ENCODE results near the gene SPATA13.
A peak's percentile ranks its signal among the peaks of the same experiment; 100 is the strongest.

The SPATA13 gene

GRCh38 chr13:24160458-24161009, at the start of gene SPATA13:
Gene SPATA13 (plus strand): TSS chr13:24160720. CDS start chr13:24222930, 62,210 bp downstream.
- TF ChIP-seq EGR1 (IDR thresholded peaks at IDR 0.05) (peak; percentile 22; the same call in 1 of the 2 replicates), FOXM1 (IDR thresholded peaks at IDR 0.05; ENCODE audit: borderline replicate concordance, low read depth) (no peak), EP300 (IDR thresholded peaks at IDR 0.05; ENCODE audit: borderline replicate concordance) (no peak), NFIC (IDR thresholded peaks at IDR 0.05) (peak; percentile 35; the same call in 1 of the 2 replicates), ZBTB7A (IDR thresholded peaks at IDR 0.05; ENCODE audit: low read depth) (no peak), TAF1 (IDR thresholded peaks at IDR 0.05; ENCODE audit: low read depth) (peak; percentile 51; the same call in 1 of the 2 replicates), USF1 (IDR thresholded peaks at IDR 0.05) (no peak)

DNA sequence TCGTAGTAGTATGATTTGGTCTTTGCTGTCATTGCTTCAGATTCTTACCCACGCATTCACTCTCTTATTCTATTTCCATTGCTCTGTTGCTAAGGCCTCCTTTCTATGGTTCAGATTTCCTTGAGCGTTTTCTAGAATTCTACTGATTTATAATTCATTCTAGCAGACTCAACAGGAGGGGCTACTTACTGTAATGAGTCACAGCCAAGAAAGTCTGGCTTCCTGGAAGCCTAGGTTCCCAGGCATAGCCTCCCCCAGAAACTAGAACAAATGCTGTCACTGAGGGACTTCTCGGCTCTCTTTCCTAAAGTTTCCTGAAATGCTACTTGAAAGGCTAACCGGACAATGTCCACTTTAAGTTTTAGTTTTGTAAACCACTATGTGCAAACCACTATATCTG, 47.7 kb upstream of the SPATA13 start:
- no peak for TF ChIP-seq NFIC (IDR thresholded peaks at IDR 0.05)
- TF ChIP-seq RAD21 (IDR thresholded peaks at IDR 0.05; ENCODE audit: low read depth): no peak
- no peak for TF ChIP-seq CREB1 (IDR thresholded peaks at IDR 0.05; ENCODE audit: low read depth)
- TF ChIP-seq, protein P1, sequence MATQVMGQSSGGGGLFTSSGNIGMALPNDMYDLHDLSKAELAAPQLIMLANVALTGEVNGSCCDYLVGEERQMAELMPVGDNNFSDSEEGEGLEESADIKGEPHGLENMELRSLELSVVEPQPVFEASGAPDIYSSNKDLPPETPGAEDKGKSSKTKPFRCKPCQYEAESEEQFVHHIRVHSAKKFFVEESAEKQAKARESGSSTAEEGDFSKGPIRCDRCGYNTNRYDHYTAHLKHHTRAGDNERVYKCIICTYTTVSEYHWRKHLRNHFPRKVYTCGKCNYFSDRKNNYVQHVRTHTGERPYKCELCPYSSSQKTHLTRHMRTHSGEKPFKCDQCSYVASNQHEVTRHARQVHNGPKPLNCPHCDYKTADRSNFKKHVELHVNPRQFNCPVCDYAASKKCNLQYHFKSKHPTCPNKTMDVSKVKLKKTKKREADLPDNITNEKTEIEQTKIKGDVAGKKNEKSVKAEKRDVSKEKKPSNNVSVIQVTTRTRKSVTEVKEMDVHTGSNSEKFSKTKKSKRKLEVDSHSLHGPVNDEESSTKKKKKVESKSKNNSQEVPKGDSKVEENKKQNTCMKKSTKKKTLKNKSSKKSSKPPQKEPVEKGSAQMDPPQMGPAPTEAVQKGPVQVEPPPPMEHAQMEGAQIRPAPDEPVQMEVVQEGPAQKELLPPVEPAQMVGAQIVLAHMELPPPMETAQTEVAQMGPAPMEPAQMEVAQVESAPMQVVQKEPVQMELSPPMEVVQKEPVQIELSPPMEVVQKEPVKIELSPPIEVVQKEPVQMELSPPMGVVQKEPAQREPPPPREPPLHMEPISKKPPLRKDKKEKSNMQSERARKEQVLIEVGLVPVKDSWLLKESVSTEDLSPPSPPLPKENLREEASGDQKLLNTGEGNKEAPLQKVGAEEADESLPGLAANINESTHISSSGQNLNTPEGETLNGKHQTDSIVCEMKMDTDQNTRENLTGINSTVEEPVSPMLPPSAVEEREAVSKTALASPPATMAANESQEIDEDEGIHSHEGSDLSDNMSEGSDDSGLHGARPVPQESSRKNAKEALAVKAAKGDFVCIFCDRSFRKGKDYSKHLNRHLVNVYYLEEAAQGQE (IDR thresholded peaks at IDR 0.05; ENCODE audit: low read depth): no peak

DNA sequence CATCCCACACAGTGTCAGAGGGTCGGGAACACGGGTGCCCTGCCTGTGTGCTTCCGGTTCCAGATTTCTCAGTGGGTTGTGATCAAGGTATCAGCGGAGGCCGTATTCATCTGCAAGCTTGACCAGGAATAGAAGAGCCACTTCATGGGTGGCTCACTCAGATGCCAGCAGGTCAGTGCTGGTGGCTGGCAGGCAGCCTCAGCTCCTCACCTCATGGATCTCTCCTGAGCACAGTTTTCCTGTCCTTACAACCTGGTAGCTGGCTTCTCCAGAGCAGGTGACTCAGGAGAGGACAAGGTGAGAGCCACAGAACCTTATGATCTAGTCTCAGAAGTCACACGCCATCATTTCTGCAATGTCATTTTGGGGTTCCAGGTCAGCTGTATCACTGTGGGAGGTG, 44.8 kb upstream of the SPATA13 start:
- no peak for TF ChIP-seq YY1 (IDR thresholded peaks at IDR 0.05; ENCODE audit: low read depth)
- TF ChIP-seq TCF12 (IDR thresholded peaks at IDR 0.05; ENCODE audit: low read depth): no peak
- TF ChIP-seq TAF1 (IDR thresholded peaks at IDR 0.05; ENCODE audit: low read depth): no peak
- TF ChIP-seq EP300 (IDR thresholded peaks at IDR 0.05; ENCODE audit: borderline replicate concordance): no peak
- TF ChIP-seq CREB1 (IDR thresholded peaks at IDR 0.05; ENCODE audit: low read depth): no peak
- TF ChIP-seq, protein P2, sequence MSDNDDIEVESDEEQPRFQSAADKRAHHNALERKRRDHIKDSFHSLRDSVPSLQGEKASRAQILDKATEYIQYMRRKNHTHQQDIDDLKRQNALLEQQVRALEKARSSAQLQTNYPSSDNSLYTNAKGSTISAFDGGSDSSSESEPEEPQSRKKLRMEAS (IDR thresholded peaks at IDR 0.05): no peak
- TF ChIP-seq RAD21 (IDR thresholded peaks at IDR 0.05; ENCODE audit: low read depth): no peak
- TF ChIP-seq FOXM1 (IDR thresholded peaks at IDR 0.05; ENCODE audit: borderline replicate concordance, low read depth): no peak
- TF ChIP-seq CEBPB (IDR thresholded peaks at IDR 0.05): no peak
- TF ChIP-seq EGR1 (IDR thresholded peaks at IDR 0.05): no peak
- TF ChIP-seq, protein P1 (IDR thresholded peaks at IDR 0.05; ENCODE audit: low read depth): no peak
- TF ChIP-seq TEAD4 (IDR thresholded peaks at IDR 0.05): no peak
- TF ChIP-seq NFIC (IDR thresholded peaks at IDR 0.05): no peak
- no peak for TF ChIP-seq ZBTB7A (IDR thresholded peaks at IDR 0.05; ENCODE audit: low read depth)
- TF ChIP-seq USF1 (IDR thresholded peaks at IDR 0.05): no peak

DNA sequence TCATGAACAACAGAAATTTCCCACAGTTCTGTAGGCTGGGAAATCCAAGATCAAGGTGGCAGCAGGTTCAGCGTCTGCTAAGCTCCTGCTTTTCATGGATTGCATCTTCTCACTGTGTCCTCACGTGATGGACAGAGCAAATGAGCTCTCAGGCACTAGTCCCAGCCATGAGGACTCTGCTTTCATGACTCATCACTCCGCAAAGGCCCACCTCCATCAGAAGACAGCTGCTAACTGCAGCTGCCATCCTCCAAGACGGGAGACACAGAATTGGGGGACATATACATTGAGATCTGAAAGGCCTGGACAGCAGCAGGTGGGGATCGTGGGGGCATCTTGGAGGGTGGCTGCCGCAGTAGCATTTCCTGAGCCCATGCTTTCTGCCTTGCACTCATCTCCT, 44.4 kb upstream of the SPATA13 start:
- TF ChIP-seq EP300 (IDR thresholded peaks at IDR 0.05; ENCODE audit: borderline replicate concordance) (no peak), FOXM1 (IDR thresholded peaks at IDR 0.05; ENCODE audit: borderline replicate concordance, low read depth) (no peak), YY1 (IDR thresholded peaks at IDR 0.05; ENCODE audit: low read depth) (no peak), RAD21 (IDR thresholded peaks at IDR 0.05; ENCODE audit: low read depth) (no peak), ZBTB7A (IDR thresholded peaks at IDR 0.05; ENCODE audit: low read depth) (no peak), TEAD4 (IDR thresholded peaks at IDR 0.05) (no peak), CEBPB (IDR thresholded peaks at IDR 0.05) (no peak), CREB1 (IDR thresholded peaks at IDR 0.05; ENCODE audit: low read depth) (no peak), NFIC (IDR thresholded peaks at IDR 0.05) (no peak), TAF1 (IDR thresholded peaks at IDR 0.05; ENCODE audit: low read depth) (no peak), TCF12 (IDR thresholded peaks at IDR 0.05; ENCODE audit: low read depth) (no peak)
- TF ChIP-seq, protein P2 (IDR thresholded peaks at IDR 0.05): no peak
- TF ChIP-seq, protein P1 (IDR thresholded peaks at IDR 0.05; ENCODE audit: low read depth): no peak
